GM13977 (cell line): Measurements from ENCODE around the gene OR10A2.
"Not testable (repeated sequence)": the region's sequence is repeated elsewhere in the genome, so short reads cannot be mapped to it uniquely, and the experiment has no call there.

ENCODE experiments used
- DNase-seq: peaks from one replicate; pipeline ENCODE4 v3.0.0; 2012; ENCODE audit warnings: low spot score
- in situ Hi-C: fragments of 300-500 bp; cut with MboI; formaldehyde crosslinking; loops from one replicate; pipeline ENCODE4 v1.12.0; 2022; ENCODE audit warnings: low sequenced_read_pairs, low pct_unique_long_range_greater_than_20kb, mixed read lengths, inconsistent platforms; ENCODE audit not compliant: unreplicated experiment
- TF ChIP-seq, protein P1 (sequence below): IDR thresholded peaks from 2 replicates; pipeline ENCODE4 v1.5.1; 2012; ENCODE audit warnings: mild to moderate bottlenecking, control low read depth; ENCODE audit not compliant: insufficient read depth; ENCODE audit errors: extremely low read depth, missing control alignments

The OR10A2 gene

GRCh38 chr11:6876325-6876724 is 13.5 kb downstream of the OR10A2 start, which contains the start of gene OR10A4:
Gene OR10A4 (plus strand): TSS chr11:6876625. CDS start chr11:6876648, 23 bp downstream.
- no peak for DNase-seq
- in situ Hi-C loops = no loop called here
- TF ChIP-seq, protein P1, sequence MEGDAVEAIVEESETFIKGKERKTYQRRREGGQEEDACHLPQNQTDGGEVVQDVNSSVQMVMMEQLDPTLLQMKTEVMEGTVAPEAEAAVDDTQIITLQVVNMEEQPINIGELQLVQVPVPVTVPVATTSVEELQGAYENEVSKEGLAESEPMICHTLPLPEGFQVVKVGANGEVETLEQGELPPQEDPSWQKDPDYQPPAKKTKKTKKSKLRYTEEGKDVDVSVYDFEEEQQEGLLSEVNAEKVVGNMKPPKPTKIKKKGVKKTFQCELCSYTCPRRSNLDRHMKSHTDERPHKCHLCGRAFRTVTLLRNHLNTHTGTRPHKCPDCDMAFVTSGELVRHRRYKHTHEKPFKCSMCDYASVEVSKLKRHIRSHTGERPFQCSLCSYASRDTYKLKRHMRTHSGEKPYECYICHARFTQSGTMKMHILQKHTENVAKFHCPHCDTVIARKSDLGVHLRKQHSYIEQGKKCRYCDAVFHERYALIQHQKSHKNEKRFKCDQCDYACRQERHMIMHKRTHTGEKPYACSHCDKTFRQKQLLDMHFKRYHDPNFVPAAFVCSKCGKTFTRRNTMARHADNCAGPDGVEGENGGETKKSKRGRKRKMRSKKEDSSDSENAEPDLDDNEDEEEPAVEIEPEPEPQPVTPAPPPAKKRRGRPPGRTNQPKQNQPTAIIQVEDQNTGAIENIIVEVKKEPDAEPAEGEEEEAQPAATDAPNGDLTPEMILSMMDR = no peak

DNA sequence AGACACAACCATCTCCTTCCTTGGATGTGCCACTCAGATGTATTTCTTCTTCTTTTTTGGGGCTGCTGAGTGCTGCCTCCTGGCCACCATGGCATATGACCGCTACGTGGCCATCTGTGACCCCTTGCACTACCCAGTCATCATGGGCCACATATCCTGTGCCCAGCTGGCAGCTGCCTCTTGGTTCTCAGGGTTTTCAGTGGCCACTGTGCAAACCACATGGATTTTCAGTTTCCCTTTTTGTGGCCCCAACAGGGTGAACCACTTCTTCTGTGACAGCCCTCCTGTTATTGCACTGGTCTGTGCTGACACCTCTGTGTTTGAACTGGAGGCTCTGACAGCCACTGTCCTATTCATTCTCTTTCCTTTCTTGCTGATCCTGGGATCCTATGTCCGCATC is 14.1 kb downstream of the OR10A2 start:
- TF ChIP-seq, protein P1 = no peak
- in situ Hi-C loops = no loop called here
- DNase-seq = no peak

DNA sequence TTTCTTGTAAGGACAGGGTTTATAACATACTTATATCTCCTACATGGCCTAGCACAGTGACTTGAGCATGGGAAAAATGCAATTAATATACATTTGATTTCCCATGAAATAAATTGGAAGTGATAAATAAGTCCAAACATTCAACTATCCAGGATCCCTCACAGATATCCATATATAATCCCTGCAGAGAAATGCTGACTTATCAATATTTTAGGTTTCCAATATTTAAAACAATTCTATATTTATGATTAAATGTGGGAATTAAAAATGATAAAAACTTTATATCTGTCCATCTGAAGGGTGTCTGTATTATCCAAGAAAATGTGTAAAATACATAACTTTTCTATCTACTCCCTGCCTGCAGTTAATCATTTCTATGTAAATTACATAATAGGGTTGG is 19.9 kb downstream of the OR10A2 start:
- TF ChIP-seq, protein P1 = no peak
- in situ Hi-C loops = no loop called here
- DNase-seq = no peak

GRCh38 chr11:6887711-6888110 is 24.9 kb downstream of the OR10A2 start:
- DNase-seq, in situ Hi-C loops: not testable (repeated sequence)

GRCh38 chr11:6888830-6889229 is 26.0 kb downstream of the OR10A2 start:
- in situ Hi-C loops = no loop called here
- DNase-seq = no peak
- TF ChIP-seq, protein P1 = no peak

GRCh38 chr11:6889835-6890234 is 27.0 kb downstream of the OR10A2 start:
- in situ Hi-C loops = no loop called here
- DNase-seq = no peak
- TF ChIP-seq, protein P1 = no peak

DNA sequence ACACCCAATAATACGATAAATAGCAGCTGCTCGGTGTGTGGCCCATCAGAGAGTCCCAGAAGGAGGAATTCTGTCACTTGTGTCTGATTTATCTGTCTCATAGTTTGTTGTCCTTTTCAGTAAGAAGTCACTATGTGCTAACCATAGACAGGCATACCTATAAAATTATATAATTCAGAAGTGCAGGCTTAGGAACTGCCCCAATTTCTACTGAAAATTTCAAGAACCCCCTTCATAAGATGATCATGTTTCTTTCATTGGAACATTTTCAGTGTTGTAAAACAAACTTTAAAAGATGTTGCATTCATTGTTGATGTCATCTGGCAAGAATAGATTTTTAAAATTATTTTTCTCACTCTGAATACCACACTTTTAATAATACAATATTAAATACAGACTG is 29.5 kb downstream of the OR10A2 start, which contains the start of gene OR2D2:
Gene OR2D2 (minus strand): TSS at position 101 of the 400 bp plus-strand sequence. CDS start 0 bp downstream, at position 101.
- in situ Hi-C loops = no loop called here
- DNase-seq = no peak
- TF ChIP-seq, protein P1 = no peak
